HEK293 (cell line): ENCODE data around the gene KRTAP4-9.
"Not testable (repeated sequence)": the region's sequence is repeated elsewhere in the genome, so short reads cannot be mapped to it uniquely, and the experiment has no call there.

Experiments
- CTCF ChIA-PET: fragments of 350-600 bp; formaldehyde crosslinking; extraction: SDS; loops from one replicate; lab custom pipeline; 2021; ENCODE audit warnings: antibody characterized with exemption; lab: Yijun Ruan, JAX
- POLR2A ChIA-PET: fragments of 300-600 bp; formaldehyde crosslinking; extraction: SDS; loops from one replicate; lab custom pipeline; 2020; ENCODE audit warnings: antibody characterized with exemption, inconsistent platforms; lab: Yijun Ruan, JAX
- H3K27ac ChIP-seq: fragments of 200-500 bp; sonication (Bioruptor generic); 2 replicates; pipeline ENCODE4 v1.5.1; 2014; ENCODE audit warnings: low read depth, low read length, control low read depth, inconsistent platforms; ENCODE audit errors: extremely low read depth
- H3K36me3 ChIP-seq, 2 experiments: fragments of 200-500 bp in 1 of 2; sonication (Bioruptor generic) in 1 of 2; 1 replicate in 1 of 2; 2 replicates in 1 of 2; pipeline ENCODE4 v1.5.1; 2014 to 2017; ENCODE audit warnings: inconsistent platforms in 2 of 2, low read length in 2 of 2; ENCODE audit not compliant: control insufficient read depth in 2 of 2, insufficient read depth in 1 of 2
- H3K4me1 ChIP-seq: fragments of 200-500 bp; sonication (Bioruptor generic); 2 replicates; pipeline ENCODE4 v1.5.1; 2014; ENCODE audit warnings: mild to moderate bottlenecking, low read length, inconsistent platforms; ENCODE audit not compliant: control insufficient read depth, insufficient read depth
- H3K4me3 ChIP-seq: 2 replicates; pipeline ENCODE4 v1.5.1; 2011; ENCODE audit warnings: low read depth, mild to moderate bottlenecking, control low read depth, low read length, moderate library complexity
- H3K9me3 ChIP-seq: fragments of 200-500 bp; sonication (Bioruptor generic); 2 replicates; pipeline ENCODE4 v1.5.1; 2014; ENCODE audit warnings: low read depth, low read length, inconsistent platforms; ENCODE audit not compliant: control insufficient read depth, insufficient read depth
- MZF1 ChIP-seq: fragments of 450-650 bp; formaldehyde crosslinking; IDR thresholded peaks from 2 replicates; pipeline ENCODE4 v1.5.1; 2017; ENCODE audit warnings: missing biosample characterization, missing genetic modification characterization, borderline replicate concordance
- PATZ1 ChIP-seq: fragments of 450-650 bp; formaldehyde crosslinking; IDR thresholded peaks from 2 replicates; pipeline ENCODE4 v1.5.1; 2016; ENCODE audit warnings: missing biosample characterization, missing genetic modification characterization
- SETDB1 ChIP-seq: IDR thresholded peaks from one replicate; pipeline ENCODE4 v1.6.1; 2017; ENCODE audit warnings: mild to moderate bottlenecking, low read length, moderate library complexity, mixed read lengths; ENCODE audit not compliant: insufficient read length
- ZBTB1 ChIP-seq: fragments of 450-650 bp; formaldehyde crosslinking; IDR thresholded peaks from 2 replicates; pipeline ENCODE4 v1.5.1; 2016; ENCODE audit warnings: missing biosample characterization, missing genetic modification characterization
- ZBTB44 ChIP-seq: fragments of 450-650 bp; IDR thresholded peaks from 2 replicates; pipeline ENCODE4 v1.5.1; 2018; ENCODE audit warnings: missing biosample characterization, mild to moderate bottlenecking, missing genetic modification characterization
- ZEB2 ChIP-seq: fragments of 450-650 bp; formaldehyde crosslinking; IDR thresholded peaks from 2 replicates; pipeline ENCODE4 v1.5.1; 2016; ENCODE audit warnings: missing biosample characterization, missing genetic modification characterization
- ZNF169 ChIP-seq: fragments of 450-650 bp; formaldehyde crosslinking; IDR thresholded peaks from 2 replicates; pipeline ENCODE4 v1.5.1; 2016; ENCODE audit warnings: missing biosample characterization, missing genetic modification characterization
- ZNF324 ChIP-seq: fragments of 450-650 bp; formaldehyde crosslinking; IDR thresholded peaks from 2 replicates; pipeline ENCODE4 v1.5.1; 2016; ENCODE audit warnings: missing biosample characterization, missing genetic modification characterization
- ZNF391 ChIP-seq: fragments of 450-650 bp; formaldehyde crosslinking; IDR thresholded peaks from 2 replicates; pipeline ENCODE4 v1.5.1; 2016; ENCODE audit warnings: low read depth, missing biosample characterization, missing genetic modification characterization, borderline replicate concordance
- ZNF426 ChIP-seq: fragments of 450-650 bp; formaldehyde crosslinking; IDR thresholded peaks from 2 replicates; pipeline ENCODE4 v1.5.1; 2017; ENCODE audit warnings: missing biosample characterization, missing genetic modification characterization, mild to moderate bottlenecking, inconsistent platforms, moderate library complexity
- ZNF629 ChIP-seq: fragments of 450-650 bp; formaldehyde crosslinking; IDR thresholded peaks from 2 replicates; pipeline ENCODE4 v1.5.1; 2017; ENCODE audit warnings: missing biosample characterization, missing genetic modification characterization
- ZNF658 ChIP-seq: fragments of 450-650 bp; formaldehyde crosslinking; IDR thresholded peaks from 2 replicates; pipeline ENCODE4; 2016; ENCODE audit warnings: missing biosample characterization, missing genetic modification characterization
- ZNF777 ChIP-seq: fragments of 450-650 bp; formaldehyde crosslinking; IDR thresholded peaks from 2 replicates; pipeline ENCODE4 v1.5.1; 2017; ENCODE audit warnings: missing biosample characterization, missing genetic modification characterization, borderline replicate concordance
- TF ChIP-seq, protein P1 (sequence below): fragments of 450-650 bp; formaldehyde crosslinking; IDR thresholded peaks from 2 replicates; pipeline ENCODE4 v1.5.1; 2017; ENCODE audit warnings: missing biosample characterization, missing genetic modification characterization

Gene KRTAP4-9

DNA sequence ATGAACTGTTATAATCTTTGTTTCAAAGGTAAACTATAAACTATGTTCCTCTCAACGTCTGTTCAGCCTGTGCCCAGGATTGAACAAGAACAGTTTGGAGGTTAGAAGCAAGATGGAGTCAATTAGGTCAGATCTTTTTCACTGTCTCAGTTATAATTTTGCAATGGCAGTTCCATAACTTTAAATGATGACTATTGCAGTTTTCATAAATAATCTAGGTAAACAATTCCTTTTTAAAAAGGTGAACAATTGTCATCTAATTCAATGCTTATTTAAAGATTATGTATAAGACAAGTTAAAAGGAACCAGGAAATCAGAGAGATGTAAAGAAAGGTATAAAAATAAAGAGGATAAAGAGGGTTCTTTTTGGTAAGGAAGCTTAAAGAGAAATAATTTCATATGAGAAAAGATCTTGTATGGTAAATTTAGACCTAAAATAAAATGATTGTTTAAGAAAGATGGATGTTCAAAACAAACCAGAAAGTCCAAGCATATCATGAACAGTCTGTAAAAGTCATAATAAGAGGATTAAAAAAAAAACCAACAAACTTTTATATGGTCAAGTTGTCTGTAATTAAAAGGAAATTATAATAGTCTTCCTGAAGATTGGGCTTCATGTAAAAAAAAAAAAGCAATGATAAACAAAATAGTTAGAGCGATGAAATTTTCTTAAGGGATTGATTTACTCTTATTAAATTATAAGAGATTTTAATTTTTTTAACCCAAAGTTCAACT, 6.1 kb downstream of the KRTAP4-9 start:
- ChIA-PET POLR2A (no interaction called here), CTCF (no interaction called here)
- H3K4me3 ChIP-seq = no peak overlapping the region
- H3K36me3 ChIP-seq = no peaks in the 10 kb centered on the region
- H3K9me3 ChIP-seq = no peaks in the 10 kb centered on the region
- TF ChIP-seq SETDB1 (peak; percentile 82), ZNF391 (tag by site-specific recombination) (no peak), ZNF658 (tag by site-specific recombination) (no peak), ZBTB1 (no peak), ZEB2 (tag by site-specific recombination) (no peak), ZNF777 (tag by site-specific recombination) (no peak), MZF1 (tag by site-specific recombination) (no peak)
- TF ChIP-seq, protein P1, sequence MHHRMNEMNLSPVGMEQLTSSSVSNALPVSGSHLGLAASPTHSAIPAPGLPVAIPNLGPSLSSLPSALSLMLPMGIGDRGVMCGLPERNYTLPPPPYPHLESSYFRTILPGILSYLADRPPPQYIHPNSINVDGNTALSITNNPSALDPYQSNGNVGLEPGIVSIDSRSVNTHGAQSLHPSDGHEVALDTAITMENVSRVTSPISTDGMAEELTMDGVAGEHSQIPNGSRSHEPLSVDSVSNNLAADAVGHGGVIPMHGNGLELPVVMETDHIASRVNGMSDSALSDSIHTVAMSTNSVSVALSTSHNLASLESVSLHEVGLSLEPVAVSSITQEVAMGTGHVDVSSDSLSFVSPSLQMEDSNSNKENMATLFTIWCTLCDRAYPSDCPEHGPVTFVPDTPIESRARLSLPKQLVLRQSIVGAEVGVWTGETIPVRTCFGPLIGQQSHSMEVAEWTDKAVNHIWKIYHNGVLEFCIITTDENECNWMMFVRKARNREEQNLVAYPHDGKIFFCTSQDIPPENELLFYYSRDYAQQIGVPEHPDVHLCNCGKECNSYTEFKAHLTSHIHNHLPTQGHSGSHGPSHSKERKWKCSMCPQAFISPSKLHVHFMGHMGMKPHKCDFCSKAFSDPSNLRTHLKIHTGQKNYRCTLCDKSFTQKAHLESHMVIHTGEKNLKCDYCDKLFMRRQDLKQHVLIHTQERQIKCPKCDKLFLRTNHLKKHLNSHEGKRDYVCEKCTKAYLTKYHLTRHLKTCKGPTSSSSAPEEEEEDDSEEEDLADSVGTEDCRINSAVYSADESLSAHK = no peak
- no peak overlapping the region for H3K27ac ChIP-seq
- no peaks in the 10 kb centered on the region for H3K4me1 ChIP-seq

DNA sequence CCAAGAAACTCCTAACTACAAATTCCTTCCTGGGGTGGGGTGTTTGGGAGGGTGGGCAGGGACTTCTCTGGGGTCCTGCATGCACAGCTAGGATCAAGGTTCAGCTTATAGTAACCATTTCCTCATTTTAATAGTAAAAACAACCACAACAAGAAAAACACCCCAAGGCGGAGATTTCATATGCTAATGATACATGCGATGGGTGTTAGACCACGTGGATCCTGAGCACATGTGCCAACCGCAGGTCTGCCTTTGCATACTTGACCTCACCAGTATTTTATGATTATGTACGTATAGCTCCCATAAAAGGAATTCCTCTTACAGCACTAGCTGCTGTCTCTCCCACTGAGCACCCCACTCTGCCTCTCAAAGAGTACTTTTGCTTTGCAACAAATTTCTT, 11.1 kb downstream of the KRTAP4-9 start:
- CTCF ChIA-PET = no interaction called here
- no peaks in the 10 kb centered on the region for H3K4me1 ChIP-seq
- POLR2A ChIA-PET = no interaction called here
- no peak overlapping the region for H3K27ac ChIP-seq
- TF ChIP-seq ZNF629 (tag by site-specific recombination) (no peak), PATZ1 (no peak), ZNF426 (no peak), ZNF169 (tag by site-specific recombination) (no peak), ZBTB44 (tag by site-specific recombination) (no peak), ZNF324 (tag by site-specific recombination) (no peak)
- H3K36me3 ChIP-seq = no peaks in the 10 kb centered on the region
- no peak overlapping the region for H3K4me3 ChIP-seq
- no peaks in the 10 kb centered on the region for H3K9me3 ChIP-seq

GRCh38 chr17:41117846-41118386, 12.7 kb downstream of the KRTAP4-9 start, which contains the start of gene KRTAP4-11:
KRTAP4-11 (minus strand) TSS chr17:41118373; CDS start chr17:41118315, 58 bp downstream.
- H3K4me3 ChIP-seq, H3K27ac ChIP-seq, H3K4me1 ChIP-seq, H3K36me3 ChIP-seq, H3K9me3 ChIP-seq, POLR2A ChIA-PET: not testable (repeated sequence)
- CTCF ChIA-PET = interaction anchor here (0.7 kb wide), 1 partner anchor 45 kb away, joined by 4 read pairs; no protein-coding TSS in a partner anchor
